Activated CD8-positive, alpha-beta memory T cell treated with anti-CD3 and anti-CD28 coated beads, Interleukin-2, amount 50 U/mL, for 48 hours (primary cell): Measurements from ENCODE around the gene TAS1R2.
"Not testable (repeated sequence)": the region's sequence is repeated elsewhere in the genome, so short reads cannot be mapped to it uniquely, and the experiment has no call there.

Experiments used
- DNase-seq: peaks from one replicate; pipeline ENCODE4 v3.0.0-alpha.2; 2020

Gene TAS1R2

GRCh38 chr1:18868354-18868753, 8.9 kb upstream of the TAS1R2 start:
- DNase-seq, result no peak

GRCh38 chr1:18866846-18867245, 7.4 kb upstream of the TAS1R2 start:
- DNase-seq, result no peak

- no peak for DNase-seq
Measured at GRCh38 chr1:18866314-18866713, 6.9 kb upstream of the TAS1R2 start.

- DNase-seq, result no peak
Measured at GRCh38 chr1:18865176-18865575, 5.7 kb upstream of the TAS1R2 start.

GRCh38 chr1:18861590-18861989, 2.1 kb upstream of the TAS1R2 start:
- DNase-seq, result no peak

- no peak for DNase-seq
Measured at GRCh38 chr1:18861082-18861481, 1.6 kb upstream of the TAS1R2 start.

GRCh38 chr1:18858070-18858688, 1.3 kb downstream of the TAS1R2 start:
- no peak for DNase-seq

GRCh38 chr1:18856435-18856834, 3.0 kb downstream of the TAS1R2 start:
- no peak for DNase-seq

- DNase-seq, result no peak
Measured at GRCh38 chr1:18855573-18855972, 3.9 kb downstream of the TAS1R2 start.

- DNase-seq, result no peak
Measured at GRCh38 chr1:18854331-18855025, 5.0 kb downstream of the TAS1R2 start.

GRCh38 chr1:18852501-18852900, 7.0 kb downstream of the TAS1R2 start:
- no peak for DNase-seq

GRCh38 chr1:18849261-18849711, 10.2 kb downstream of the TAS1R2 start:
- DNase-seq, result no peak

GRCh38 chr1:18847723-18848122, 11.7 kb downstream of the TAS1R2 start:
- DNase-seq, result not testable (repeated sequence)

GRCh38 chr1:18840145-18840544, 19.3 kb downstream of the TAS1R2 start:
- DNase-seq, result no peak

GRCh38 chr1:18836654-18837053, 22.8 kb downstream of the TAS1R2 start:
- DNase-seq, result no peak

- not testable (repeated sequence) for DNase-seq
Measured at GRCh38 chr1:18832319-18832718, 27.1 kb downstream of the TAS1R2 start.

GRCh38 chr1:18831656-18832055, 27.8 kb downstream of the TAS1R2 start:
- DNase-seq, result no peak

- no peak for DNase-seq
Measured at GRCh38 chr1:18830596-18830995, 28.9 kb downstream of the TAS1R2 start.

- no peak for DNase-seq
Measured at GRCh38 chr1:18829671-18830070, 29.8 kb downstream of the TAS1R2 start.

GRCh38 chr1:18828224-18828623, 31.2 kb downstream of the TAS1R2 start:
- DNase-seq, result no peak

GRCh38 chr1:18823438-18823837, 36.0 kb downstream of the TAS1R2 start:
- DNase-seq, result no peak

GRCh38 chr1:18820791-18821641, 38.4 kb downstream of the TAS1R2 start:
- DNase-seq, result peak; percentile 87

- DNase-seq, result no peak
Measured at GRCh38 chr1:18819986-18820790, 39.3 kb downstream of the TAS1R2 start.
